GM19468 (cell line): Measurements from ENCODE around the gene FCER1G.

ENCODE experiments used
- ATAC-seq: cut with Tn5 transposase; IDR thresholded peaks from one replicate; pipeline ENCODE4 v1.9.1; 2021; ENCODE audit warnings: mild to moderate bottlenecking, moderate library complexity, moderate number of reproducible peaks; ENCODE audit not compliant: unreplicated experiment; ENCODE audit errors: extremely low read depth

The FCER1G gene

DNA sequence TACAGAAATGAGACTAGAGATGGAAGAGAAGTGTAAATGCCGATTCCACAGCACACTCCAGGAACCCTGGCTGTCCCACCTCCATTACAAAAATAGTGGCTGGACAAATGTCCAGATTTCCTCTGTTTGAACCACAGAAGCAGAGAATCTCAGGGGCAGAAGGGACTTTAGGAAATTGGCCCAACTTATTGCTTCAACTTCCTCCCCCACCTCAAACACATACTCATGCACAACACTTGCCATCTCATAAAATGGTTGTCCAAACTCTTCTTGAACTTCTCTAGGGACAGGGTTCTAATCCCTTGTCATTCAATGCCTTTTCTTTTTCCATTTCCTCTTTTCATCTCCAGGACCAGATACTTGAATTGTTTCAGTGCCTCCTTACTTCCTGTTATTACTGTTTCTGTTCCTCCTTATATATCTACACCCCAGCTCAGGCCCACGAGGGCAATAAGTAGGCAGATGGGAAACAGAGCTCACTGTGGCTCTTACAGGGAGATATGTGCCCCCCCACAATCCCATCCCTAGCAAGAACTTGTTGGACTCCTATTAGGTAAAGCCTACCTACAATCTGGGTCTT, 29.3 kb upstream of the FCER1G start:
- ATAC-seq: no peak

DNA sequence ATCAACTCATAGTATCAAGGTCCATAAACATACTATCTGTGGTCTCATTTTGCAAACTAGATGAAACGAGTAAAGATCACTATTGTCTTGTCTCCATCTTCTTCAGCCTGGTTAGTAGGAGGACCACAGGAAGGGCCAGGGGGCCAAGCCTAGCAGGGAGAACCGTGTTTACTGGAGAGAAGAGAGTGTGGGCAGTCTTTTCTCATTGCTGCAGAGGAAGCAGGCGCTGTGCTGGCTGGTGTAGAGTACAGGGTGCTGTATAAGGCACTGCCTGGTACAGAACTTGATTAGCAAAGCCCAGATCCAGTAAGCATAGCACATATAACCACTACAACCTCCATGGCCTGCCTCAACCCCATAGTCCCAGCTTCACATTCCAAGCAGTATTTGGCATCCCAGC, 27.8 kb upstream of the FCER1G start:
- ATAC-seq: no peak

DNA sequence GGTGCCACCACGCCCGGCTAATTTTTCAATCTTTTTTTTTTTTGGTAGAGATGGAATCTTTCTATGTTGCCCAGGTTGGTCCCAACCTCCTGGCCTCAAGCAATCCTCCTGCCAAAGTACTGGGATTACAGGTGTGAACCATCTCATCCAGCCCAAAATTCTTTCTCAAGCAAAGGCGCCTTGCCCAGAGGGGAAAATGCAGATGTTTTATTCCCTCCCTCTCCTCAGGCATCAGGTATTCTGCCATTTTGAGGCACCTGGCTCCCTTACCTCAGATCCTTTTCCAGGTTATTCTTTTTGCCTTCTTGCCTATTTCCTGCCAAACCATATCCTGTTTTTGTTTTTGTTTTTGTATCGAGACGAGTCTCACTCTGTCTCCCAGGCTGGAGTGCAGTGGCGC, 26.7 kb upstream of the FCER1G start:
- ATAC-seq: no peak

DNA sequence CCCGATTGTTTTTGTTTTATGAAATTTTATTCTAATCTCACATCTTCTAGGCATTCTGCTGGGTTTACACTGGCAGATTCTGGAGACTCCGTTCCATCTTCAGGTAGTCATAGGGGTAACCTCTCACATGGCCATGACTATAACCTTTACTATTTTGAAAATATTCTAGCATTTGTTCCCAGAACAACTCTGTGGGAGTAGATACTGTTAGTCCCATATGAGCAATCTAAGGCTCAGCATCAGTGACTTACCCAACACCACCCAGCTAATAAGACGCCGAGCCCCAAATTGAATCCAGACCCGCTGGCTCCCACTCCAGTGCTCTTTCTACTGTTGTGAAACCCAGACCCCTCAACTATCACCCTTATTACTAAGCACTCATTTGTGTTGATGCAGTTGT, 26.1 kb upstream of the FCER1G start:
- no peak for ATAC-seq

DNA sequence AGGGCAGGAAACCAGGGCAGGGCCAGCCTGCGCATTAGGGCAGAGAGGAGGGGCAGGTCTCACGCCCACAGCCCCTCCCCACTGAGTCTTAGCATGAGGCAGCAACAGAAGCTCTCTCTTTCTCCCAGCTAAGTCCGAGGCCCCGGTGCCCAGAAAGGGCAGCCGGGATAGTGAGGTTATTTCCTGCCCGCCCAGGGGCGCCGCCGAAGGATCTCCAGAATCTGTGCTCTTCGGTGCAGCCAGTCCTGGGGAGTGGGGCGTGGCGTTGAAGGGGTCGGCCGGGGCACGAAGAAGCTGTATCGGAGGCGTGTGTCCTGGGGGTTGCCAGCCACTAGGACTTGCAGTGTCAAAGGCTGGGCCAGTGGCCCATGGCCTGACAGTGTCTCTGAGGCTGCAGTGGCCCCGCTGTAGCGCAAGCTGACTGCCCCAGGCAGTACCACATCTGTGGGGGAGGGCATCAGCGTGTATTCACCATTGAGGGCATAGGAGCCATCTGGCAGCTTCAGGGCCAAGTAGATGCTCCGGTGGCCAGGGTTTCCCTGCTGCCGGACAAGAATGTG, 24.1 kb upstream of the FCER1G start:
- ATAC-seq: no peak

DNA sequence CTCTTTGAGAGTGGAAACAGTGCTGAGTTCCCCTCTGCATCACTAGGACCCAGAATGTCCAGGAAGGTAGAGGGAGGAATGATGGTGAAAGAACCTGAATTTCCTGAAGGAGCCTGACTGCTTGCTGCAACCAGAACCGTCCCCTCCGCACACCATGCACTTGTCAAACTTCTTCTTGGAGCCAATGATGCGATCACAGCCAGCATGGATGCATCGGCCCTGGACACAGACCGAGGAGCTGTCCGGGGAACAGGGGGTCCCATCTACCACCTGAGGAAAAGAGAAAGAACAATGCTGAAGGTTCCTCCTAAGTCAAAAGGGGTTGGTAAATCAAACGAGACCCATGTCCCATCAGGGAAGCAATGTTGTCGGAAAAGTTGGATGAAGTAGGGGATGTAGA, 23.1 kb upstream of the FCER1G start:
- no peak for ATAC-seq

DNA sequence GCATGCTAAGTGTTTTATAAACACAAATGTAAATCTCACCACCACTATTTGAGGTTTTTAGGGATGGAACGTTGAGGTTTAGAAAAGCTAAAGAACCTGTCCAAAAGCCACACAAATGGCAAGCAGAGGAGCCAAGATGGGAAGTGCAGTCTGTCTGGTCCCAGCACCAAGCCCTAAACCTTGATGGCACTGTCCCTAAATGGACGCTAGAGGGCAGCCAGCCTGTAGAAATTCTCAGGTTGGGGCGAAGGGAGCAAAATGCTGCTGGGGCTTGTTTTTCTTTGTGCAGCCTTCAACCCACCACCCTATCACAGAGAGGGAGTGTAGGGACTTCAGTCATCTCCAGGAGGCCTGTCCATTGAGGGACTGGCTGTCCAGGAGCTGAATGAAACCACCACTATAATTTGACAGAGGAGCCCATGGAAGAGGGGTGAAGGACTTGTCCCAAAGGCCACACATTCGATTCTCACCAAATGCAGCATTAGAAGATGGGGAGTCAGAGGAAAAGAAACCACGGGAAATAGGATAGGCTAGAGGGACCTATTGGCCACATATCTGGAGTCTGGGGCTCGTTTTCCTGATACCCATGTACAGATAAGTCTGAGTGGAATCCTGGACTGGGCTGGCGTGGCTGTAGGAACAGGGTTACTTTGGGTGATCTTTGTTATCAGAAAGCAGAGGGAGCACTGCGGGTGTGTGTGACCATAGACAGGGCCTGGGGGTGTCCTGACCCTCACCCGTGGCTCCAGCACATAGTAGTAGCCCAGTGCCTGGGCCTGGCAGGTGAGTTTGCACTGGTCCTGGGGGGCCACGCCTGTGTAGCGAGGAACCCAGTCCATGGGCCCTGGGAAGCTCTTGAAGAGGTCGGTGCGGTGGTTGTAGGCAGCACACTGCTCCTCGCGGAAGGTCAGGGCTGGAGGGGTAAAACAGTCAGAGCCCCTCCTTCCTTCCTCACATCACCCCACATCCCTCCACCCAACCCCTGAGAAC, 22.3 kb upstream of the FCER1G start:
- no peak for ATAC-seq

DNA sequence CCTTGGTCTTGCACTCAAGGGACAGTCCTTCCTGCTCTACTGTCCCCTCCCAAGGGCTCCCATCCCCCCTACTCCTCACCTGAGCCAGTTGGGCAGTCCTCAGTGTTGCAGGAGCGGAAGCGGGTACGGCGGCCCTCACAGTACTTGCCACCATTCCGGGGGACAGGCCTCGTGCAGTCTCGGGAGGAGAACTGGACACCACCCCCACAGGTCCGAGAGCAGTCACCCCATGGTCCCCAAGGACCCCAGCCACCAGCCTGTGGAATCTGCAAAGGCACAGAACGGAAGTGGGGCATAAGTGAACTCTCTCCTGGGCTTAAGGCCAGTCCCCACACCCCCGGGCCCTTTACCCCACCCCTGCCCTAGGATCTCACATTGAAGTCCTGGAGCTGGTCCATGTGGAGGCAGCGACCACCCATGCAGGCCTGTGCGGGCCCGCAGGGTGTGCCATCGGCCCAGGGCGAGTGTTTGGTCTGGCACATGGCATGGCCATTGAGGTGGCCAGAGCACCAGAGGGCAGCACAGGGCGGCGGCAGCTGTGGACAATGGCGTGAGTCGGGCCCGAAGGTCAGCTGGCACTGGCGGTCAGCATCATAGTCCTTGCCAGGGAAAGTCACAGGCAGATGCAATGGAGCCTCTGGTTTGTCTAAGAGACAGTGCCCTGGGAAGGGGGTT, 21.4 kb upstream of the FCER1G start:
- ATAC-seq: no peak

DNA sequence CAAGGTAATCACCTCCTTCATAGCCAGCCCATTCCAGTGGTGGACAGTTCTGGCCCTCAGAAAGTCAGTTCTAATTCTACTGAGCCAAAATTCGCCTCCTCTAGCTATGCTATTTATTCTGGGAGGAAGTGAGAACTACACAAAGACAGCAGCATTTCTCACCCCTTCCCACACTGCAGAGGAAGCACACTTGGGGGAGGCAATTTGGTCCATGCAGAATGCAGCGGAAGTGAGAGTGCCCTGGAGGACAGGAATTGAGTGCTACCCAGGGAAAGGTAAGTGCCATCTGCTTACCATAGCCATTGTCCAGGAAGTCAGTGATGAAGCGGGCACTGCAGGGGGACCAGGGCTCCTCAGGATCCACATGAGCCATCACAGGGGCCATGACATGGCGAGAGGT, 19.9 kb upstream of the FCER1G start:
- ATAC-seq: no peak

DNA sequence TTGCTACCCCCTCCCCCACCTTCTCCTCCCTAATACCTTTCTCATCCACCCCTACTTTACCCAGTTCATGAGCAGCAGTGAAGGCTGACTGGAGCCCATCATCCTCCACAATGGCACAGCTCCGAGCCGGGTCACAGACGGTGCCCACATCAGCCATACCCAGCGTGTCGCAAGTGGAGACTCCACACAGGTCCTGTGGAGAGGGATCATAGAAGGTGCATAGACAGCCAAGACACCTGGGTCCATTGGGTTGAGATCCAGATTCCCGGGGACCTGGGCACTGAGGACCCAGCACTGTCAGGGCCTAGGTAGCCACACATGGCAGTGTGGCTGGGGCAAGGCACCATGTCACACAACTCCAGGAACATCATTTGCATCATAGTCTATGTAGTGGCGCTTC, 19.0 kb upstream of the FCER1G start:
- ATAC-seq: no peak

DNA sequence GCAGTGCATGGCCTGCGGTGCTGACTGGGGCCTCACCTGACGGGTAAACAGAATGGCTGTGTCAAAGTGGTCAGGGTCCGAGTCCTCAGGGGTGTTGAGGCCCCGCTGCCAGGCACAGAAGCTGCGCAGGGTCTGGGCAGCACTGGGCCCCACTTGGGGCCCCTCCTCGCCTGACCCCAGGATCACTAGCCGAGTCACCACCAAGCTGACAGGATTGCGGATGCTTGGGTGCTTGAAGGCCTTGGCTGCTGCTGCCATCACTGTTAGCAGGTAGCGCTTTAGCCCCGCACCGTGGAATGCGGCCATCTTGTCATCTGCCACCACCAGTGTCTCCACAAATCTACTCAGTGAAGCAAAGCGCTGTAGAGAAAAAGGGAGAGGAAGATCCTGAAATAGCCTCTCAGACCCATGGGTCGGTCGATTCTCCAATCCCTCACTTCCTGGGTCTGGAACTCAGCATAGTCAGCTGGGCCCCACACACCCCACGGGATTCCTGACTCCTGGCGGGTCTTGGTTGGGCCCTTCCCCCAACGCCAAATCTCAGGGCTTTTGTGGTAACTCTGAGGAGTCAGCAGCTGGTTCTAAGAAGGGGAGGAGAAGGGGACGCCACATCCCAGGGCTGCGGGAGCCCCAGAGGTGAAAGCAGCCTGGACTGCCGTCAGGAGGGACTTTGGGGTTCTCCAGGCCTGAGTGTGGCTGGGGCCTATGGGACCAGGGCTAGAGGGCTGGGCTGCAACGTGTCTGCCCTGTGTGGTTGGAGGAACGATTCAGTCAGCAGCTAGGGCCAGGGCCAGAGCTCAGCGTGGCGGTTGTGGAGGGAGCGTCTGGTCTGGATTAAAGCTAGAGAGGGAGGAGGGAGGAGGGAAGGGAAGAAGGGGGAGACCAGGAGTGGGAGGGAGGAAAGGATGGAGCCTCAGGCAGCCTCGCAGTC, 18.3 kb upstream of the FCER1G start:
- ATAC-seq: no peak

DNA sequence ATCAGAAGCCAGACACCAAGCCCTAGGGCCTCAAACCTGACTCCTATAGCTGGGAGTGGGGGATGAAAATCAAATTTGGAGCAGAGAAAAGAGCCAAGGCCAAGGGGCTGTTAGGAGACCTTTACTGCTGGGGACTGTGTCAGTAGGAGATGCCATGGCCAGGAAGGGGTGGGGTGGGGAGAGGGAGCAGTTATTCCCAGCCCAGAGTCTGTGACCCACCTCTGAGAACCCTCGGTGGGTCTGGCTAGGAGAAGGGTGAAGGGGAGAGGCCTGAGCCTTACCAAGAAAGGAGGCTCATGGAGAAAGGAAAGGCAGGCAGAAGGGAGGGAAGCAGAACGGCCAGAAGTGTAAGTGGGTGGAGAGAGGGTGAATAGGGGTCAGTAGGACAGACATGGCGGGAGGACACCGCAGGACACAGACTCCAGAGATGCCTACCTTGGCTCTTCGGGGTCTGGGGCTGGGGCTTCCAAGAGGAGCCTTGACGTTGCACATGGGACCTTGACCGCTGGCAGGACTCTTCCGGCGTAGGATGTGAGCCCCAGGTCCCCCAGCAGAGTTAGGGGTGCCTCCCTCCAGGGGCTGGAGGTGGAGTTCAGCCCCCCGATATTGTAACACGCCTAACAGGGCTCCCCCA, 17.4 kb upstream of the FCER1G start:
- ATAC-seq: no peak

DNA sequence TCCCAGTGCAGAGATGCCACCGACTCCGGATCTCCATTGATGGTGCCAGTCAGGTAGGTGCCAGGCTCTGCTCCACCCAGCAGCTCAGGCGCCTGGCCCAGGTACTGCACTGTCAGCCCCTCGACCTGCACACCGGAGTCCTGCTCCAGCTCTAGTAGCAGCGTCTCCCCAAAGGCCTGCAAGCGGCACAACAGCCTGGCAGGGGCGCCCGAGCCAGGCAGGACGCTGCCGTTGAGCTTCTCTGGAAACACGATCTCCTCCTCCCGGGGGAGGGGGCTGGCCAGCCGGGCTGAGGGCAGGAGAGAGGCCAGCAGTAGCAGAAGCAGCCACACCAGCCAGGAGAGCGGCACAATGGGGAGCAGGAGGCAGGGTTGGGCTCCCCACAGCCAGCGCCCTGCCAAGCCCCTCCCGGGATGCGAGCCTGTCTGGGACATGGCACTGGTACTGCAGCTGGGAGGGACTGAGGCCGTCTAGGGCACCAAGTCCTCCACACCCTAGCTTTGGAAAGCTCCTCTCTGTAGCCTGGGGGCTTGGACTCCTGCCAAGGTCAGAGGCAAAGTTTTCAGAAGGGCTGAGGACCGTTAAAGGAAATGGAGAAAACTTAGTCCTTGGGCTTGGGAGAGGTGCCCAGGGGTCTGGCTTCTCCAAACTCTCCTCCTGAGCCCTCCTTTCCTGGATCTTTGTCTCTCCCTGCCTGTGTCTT, 16.8 kb upstream of the FCER1G start:
- ATAC-seq: no peak

DNA sequence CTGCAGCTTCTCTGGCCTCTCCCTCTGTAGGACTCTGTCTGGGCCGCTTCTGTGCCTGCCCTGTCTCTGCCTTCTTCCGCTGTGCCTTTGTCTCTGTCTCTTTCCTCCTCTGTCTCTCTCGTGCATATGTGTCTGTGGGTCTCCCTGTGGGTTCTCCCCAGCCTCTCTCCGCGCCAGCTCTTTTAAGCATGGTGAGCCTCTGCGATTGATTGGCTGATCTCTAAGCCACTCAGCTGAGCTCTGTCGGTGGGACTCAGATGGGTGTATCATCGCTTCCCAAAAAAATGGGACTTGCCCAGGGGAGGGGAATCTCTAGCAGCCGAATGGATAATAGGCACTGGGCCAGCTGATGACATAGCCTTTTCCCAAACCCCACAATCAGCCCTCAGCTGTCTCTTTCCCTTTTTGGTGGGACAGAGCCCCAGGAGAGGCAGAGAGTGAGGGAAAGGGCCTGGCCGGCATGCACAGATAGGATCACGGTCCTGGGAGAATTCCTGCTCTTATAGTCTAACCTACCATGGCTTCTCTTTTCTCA, 16.1 kb upstream of the FCER1G start, which contains the start of gene ADAMTS4:
ADAMTS4 (minus strand) TSS at position 158 of the 535 bp plus-strand sequence. CDS start 427 bp downstream, outside the sequence.
- no peak for ATAC-seq

DNA sequence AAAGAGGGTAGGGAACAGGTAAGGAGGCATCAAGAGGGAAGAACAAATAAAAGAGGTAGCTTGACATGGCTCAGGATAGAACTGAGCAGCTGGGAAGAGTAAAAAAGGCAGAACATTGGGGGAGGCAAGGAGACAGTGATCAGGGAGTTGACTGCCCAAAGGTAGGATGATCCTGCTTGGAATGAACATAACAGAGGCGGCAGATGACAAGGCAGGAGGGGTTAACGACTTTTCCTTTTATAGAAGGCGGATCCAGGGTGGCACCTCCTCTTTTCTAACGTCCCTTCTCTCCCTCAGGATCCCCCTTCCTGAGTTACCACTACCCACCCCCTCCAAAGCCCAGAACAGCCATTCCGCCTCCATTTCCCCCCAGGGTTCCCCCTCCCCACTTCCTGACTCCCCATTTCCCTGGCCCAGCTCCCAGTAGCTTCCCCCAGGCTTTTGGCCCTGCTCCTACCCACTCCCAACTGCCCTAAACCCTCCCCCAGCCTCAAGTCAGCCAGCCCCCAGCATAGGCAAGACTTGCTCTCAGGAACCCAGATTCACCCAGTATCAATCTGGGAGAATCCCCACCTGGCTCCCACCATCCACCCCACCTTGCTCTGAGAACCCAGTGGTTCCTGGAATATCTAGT, 15.5 kb upstream of the FCER1G start:
- ATAC-seq: no peak

DNA sequence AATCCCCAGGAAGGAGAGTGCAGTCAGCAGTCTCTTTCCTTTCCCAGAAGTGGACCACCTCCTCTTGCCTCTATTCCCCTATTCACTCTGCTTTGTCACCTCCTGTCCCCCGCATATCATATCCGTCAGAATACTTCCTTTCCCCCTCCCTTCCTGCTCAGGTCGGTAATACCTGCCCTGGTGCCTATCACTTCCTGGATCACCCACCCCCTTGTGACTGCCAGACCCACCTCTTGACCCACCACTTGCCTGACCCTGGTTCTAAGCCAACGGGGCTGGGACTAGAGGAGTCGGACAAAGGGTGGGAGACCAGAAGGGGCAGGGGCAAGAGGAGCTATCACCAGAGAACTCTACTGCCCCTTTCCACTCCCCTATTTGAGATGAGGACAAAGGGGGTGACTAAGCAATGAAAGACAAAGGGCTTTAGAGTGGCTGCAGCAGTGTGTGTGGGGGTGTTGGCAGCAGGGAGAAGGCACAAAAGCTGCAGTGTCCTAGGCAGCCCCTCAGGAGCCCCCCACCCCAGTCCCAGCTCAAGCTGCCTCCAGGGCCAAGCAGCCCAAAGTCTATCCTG, 14.6 kb upstream of the FCER1G start:
- no peak for ATAC-seq

DNA sequence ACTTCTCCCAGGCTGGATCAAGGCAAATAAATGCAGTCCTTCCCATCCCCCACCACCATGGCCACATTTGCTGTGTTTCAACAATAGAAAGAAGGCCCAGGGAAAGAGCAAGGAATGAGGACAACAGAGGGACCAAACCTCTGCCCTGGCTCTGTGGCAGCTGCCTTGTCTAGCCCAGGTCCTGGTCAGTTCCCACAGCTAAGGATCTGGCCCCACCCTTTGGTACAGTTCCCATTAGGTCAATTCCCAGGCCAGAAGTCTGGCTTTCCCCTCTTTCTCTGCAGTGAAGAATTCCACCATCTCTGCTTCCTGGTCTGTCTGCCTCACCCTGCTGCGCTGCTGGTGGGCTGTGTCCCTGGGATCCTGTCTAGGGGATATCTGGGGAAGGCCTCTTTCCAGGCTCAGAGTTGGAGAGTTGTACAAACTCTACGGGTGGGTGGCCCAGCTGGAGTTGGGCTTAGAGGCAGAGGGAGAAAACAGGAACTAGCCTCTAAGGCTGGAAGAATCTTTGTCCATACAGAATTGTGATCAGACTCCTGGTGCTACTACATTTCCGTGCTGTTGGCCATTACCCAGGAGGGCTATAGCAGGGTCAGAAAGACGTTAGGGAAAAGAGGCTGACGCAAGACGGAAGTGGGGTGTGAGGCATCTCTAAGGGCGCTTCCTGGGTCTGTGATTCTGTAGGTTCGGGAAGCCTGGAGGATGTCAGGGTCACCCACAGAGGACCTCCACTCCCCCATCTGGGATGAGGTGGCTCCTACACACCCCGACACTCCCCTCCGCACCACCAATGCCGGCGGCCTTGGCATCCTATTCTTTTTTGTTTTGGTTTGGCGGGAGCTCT, 13.9 kb upstream of the FCER1G start:
- ATAC-seq: no peak
